Cerebellar cortex (tissue), 1 donor: ENCODE data around the gene UBE2L5.
A peak's percentile ranks its signal among the peaks of the same experiment; 100 is the strongest.

Experiments used
- DNase-seq: peaks from one replicate; pipeline ENCODE4 v3.0.0-alpha.2; 2015; ENCODE audit warnings: low spot score

The UBE2L5 gene

DNA sequence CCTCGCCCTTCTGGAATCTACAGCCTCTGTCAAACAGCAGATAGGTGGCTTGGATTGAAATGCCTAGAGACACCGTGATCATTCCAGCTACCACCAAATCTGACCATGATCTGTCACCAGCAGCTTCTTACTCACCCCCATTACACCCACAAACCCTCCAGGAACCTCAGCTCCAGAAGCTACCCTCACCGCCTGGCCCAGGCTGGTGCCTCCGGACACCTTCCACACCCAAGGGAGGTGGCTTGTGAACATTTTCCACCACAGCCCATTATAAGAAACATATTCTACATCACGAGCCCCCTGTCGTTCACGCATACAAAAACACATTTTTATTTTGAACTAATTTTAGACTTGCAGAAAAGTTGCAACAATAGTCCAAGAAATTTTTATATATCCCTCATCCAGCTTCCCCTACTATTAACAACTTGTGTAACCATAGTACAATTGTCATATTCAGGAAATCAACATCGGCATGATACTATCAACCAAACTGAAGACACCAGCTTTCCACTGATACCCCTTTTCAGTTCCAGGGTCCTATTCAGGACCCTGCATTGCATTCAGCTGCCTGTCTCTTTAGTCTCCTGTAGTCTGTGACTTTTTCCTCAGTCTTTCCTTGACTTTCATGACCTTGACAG lies 15.4 kb upstream of the UBE2L5 start:
- no peak for DNase-seq

GRCh38 chr13:30408319-30409101 lies 13.8 kb upstream of the UBE2L5 start:
- peak; percentile 92 for DNase-seq

- peak; percentile 16 for DNase-seq
Measured at GRCh38 chr13:30409886-30410704, 12.2 kb upstream of the UBE2L5 start.

DNA sequence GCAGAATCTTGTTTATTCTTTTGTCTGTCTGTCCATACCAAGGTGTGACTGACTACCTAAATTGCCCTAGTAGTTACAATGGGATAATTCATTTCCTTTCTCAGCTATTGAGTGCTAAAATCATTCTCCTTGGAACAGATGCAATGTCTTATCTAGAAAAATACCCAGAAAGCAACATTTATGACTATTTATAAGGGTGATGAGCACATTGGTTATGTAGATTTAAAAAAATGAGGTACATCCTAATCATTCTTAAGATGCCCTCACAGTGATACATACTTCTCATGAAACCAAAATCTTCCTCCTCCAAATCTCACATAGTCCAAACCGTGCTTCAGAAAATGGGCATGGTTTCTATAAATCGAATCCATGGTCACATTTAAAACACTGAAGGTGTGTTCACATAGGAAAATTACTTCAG lies 11.6 kb upstream of the UBE2L5 start:
- DNase-seq = no peak

GRCh38 chr13:30412346-30412745 lies 9.9 kb upstream of the UBE2L5 start:
- DNase-seq = no peak

GRCh38 chr13:30413842-30414241 lies 8.5 kb upstream of the UBE2L5 start:
- no peak for DNase-seq

GRCh38 chr13:30415430-30416030 lies 6.8 kb upstream of the UBE2L5 start:
- no peak for DNase-seq

DNA sequence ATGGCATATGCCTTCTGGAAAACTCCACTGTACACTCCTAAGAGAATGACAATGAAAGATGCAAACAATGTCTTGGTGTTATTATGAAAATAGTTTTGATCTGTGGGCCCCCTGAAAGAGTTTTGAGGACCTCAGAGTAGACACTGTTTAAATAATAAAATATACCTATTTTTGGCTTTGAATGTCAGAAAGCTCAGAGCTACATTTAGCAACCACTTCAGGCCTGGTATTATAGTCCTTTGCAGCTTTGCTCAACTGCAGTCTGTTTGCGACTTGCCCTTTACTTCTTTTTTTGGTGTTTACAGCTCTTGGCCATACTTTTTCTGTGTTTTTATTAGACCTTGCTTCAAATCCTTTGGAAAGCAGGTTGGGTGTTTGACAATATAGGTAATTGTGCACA lies 5.8 kb upstream of the UBE2L5 start:
- DNase-seq = no peak

DNA sequence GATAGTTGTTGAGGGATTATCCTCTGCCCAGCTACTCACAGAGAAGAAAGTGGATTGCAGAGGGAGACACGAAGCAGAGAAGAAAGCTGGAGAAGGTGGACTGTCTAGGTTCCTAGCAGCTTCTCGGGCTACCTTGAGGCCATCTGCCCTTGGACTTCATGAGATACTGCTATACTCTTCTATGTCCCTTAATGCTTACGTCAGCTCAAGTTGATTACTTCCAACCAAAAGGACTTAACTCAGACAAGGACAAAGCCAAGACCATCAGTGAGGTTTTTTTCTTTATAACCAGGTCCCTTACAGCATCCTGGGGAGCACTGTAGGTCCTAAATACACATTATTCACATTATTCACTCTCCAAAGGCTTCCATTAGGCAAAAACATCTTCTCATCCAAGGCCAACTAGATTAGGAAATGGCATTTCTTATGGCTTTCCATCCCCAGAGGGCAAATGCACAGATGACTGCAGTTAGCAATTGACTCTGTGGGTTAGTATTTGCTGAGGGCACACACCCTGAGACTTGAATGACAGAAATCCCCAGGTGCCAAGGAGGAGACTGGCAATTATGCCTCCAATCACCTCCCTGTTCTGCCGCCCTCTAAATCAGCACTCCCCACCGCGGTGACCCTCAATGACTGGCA lies 4.1 kb upstream of the UBE2L5 start:
- no peak for DNase-seq

DNA sequence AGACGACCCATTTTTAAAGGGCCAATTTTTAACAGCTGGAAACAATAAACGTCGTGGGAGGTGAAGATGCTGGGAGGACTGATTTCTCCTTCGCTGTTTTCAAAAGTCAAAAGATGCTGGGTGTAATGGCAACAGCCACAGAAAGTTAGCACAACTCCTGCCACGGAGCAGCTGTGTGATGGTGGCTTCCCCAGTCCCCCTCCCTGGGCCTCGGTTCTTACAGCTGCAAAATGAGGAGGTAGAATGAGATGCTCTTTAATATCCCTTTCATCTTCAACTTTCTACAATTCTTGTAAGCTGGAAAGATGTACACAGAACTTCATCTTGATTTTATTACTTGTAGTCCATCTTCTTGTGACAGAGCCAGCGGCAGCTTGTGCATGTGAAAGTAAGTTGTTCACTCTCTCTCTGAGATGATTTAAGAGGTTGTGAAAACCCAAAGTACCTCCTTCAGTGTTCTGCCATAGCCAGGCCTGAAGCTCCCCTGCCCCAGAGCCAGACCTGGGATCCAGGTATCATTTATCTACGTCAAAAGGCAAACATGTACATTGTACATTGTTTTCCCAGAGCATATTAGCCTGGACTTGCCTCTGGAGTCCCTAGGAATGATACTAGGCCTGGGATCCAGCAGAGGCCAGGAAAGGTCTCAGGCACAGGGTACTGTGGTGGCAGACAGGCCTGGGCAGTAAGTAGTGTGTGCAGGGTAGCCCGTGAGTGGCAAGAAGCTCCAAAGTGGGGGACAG lies 3.4 kb upstream of the UBE2L5 start:
- DNase-seq = no peak

DNA sequence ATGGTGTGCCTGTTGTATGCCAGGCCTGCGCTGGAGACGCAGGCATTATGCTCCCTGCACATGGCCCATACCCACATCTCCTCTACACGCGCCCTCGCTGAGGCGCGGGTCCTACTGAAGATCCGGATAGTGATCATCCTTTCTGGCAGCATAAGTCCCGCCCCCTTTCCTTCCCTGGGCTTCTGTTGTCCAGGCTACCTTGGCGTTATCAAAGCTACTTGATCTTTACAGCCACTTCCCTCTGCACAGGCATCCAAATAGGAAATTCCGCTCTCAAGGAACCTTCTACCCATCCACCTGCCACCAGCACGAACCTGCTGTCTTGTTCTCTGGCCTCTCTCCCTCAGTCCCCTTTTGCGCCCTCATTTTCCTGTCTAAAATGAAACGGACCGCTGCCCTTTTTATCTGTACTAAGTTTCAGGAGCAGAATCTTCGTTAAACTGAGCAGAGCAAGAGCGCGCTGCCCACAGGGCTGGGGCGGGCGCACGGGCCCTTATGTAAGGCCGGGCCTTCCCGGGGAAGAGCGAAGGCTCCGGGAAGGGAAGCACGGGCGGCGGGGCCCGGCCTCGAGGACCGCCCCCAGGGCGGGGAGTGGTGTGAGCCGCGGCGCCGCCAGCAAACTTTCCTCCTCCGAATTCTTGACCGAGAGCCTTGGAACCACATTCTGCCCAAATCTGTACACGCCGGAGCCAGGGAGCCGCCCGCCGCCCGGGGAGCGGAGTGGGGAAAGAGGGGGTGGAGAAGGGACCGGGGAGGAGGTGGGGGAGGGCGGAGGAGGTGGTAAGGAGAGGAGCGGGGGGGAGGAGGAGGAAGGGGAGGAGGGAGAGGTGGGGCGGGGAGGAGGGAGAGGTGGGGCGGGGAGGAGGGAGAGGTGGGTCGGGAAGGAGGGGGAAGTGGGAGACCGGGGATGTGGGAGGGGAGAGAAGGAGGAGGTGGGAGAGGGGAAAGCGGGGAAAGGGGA lies 920 bp upstream of the UBE2L5 start:
- DNase-seq = peak; percentile 78

DNA sequence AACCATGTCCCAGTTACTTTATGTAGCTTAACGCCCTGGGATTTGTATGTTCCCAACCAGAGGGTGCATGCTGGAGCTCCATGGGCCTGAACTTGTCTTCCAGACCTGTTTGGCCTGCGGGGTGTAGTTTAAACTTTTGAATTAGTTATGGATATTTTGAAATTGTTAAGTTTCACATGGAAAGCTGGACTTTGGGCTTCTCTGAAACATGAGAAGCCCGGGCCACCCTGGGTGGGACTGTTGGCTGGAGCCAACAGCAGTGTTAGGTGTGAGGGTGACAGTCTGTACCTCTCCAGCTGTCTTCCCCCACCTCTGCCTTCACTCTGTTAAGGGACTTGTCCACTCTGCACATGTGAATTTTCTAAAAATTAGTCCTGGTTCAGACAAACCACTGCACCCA lies 1.6 kb downstream of the UBE2L5 start:
- DNase-seq = no peak

DNA sequence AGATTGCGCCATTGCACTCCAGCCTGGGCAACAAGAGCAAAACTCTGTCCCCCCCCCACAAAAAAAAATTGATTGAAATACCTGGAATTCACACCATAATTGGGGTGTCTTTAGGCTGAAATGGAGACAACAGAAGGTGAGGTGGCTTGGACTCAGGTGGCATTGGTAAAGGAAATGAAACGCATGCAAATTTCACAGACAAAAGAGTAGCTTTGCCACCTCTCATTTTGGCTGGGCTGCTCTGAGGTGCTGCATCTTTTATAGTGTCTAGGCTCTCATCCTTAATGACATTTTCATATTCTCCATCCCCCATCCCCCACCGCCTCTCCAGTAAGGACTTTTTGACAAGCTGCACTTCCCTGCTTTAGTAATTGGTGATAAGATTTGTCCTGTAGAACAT lies 6.9 kb downstream of the UBE2L5 start:
- no peak for DNase-seq

DNA sequence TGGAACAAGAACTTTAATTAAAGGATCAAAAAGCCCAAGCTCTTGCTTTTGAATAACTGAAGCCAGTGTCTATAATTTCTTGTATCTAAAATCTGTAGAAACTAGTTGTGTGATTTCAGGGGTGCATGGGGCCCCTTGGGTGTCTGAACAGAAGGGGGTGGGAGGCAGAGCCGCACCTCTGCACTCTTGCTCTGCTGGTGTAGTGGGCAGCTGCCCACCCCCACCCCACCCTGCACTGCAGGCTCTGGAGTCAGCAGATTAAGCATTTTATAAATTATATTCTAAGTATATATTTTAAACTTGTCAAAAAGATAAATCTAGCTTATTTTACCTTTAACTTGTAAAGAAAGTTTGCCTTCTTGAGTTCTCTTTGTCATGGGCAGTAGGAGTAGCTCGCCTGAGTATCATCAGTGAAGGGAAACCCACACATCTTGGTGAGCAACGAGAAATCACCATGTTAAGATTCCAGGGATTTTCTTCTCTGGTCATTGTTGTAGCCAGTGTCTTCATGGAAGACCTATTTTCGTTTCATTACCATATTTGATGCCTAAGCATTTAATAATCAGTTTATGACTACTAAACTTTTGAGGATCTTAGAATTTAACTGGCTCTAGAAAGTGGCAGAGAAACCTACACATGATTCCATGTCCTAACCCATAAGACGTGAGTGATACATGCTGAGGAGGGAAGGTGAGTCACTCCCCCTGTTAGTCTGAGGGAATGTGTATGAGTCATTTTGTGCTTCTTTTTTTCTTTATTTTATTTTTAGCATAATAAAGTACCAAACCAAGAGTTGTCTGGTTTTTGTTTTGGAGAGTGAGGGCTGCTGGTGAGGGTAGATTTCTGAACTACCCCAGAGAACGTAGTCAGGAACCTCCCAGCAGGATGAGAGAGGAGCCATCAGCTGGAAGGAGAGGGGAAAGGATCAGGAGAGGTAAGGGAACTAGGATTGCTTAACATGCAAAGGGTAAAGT lies 7.7 kb downstream of the UBE2L5 start:
- DNase-seq = no peak

DNA sequence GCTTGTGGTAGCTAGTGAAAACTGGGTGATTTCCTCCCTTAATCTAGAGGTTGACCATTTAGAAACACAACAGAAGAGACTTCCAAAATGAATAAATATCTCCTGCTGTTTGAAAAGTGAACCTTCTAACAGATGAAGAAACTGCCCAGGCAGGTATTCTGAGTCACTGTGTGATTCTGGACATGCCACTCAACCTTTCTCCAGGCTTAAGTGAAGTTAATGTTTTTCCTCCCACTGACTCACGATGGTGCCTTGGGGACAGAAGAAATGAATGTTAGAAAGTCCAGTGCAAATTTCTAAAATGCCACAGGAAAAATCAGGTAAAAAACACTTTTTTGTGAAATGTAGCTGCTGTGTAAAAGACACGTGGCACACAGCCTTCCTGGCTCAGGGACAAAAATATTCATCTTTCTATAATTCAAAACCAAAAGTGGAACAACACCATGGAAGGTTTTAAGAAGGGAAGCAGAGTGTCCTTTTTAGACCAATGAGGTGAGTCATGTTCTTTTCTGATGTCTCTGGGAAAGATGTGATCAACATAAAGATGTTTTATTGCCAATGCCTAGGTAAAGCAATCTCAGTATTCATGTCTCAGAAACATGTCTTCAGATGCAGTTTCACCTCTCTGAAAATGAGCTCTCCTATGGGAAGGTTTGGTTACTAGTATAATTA lies 9.1 kb downstream of the UBE2L5 start:
- no peak for DNase-seq

- DNase-seq = no peak
Measured at GRCh38 chr13:30435911-30436451, 13.7 kb downstream of the UBE2L5 start.

- no peak for DNase-seq
Measured at GRCh38 chr13:30437177-30437576, 14.9 kb downstream of the UBE2L5 start.

DNA sequence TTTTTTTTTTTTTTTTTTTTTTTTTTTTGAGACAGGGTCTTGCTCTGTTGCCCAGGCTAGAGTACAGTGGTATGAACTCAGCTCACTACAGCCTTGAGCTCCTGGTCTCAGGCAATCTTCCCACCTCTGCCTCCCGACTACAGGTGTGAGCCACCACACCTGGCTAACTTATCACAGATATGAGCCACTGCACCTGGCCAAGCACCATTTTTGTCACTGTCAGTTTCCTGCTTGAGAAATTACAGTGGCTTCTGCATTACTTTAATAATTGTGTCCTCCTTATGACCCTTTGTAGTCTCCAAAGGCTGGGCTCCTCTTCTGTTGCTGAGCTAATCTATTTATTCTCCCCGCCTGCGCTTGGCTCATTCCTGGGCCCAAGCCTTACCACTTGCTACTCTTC lies 16.0 kb downstream of the UBE2L5 start:
- no peak for DNase-seq
